GM20000 (cell line): Measurements from ENCODE around the gene MT1H.
"Not testable (repeated sequence)": the region's sequence is repeated elsewhere in the genome, so short reads cannot be mapped to it uniquely, and the experiment has no call there.

Source experiments
- DNase-seq: peaks from one replicate; pipeline ENCODE4 v3.0.0; 2012; ENCODE audit warnings: low spot score
- TF ChIP-seq, protein P1 (sequence below): IDR thresholded peaks from 2 replicates; pipeline ENCODE4 v1.5.1; 2012; ENCODE audit warnings: mild to moderate bottlenecking, control low read depth; ENCODE audit errors: extremely low read depth, missing control alignments

Gene MT1H

DNA sequence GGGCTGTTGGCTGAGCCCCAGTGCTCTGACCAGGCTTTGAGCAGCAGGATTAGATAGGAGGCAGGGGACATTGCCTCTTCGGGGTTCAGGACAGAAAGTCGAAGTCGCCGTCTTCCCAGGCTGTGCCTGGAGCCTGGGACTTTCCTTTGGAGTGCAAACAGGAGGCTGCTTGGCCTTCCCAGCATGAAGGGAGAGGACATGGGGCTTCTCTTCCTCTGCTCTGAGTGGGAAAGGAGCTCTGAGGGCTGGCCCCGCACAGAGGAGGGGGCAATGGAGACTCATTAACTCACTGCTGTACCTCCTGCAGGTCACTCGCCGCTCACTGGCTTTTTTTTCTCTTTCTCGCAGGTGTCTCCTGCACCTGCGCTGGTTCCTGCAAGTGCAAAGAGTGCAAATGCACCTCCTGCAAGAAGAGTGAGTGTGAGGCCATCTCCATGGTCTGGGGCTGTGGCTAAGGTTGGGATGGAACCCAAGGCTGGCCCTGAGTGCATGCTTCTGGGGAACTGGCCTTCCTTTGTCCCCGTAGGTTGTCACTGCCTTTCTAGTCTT is 11.2 kb upstream of the MT1H start:
- TF ChIP-seq, protein P1, sequence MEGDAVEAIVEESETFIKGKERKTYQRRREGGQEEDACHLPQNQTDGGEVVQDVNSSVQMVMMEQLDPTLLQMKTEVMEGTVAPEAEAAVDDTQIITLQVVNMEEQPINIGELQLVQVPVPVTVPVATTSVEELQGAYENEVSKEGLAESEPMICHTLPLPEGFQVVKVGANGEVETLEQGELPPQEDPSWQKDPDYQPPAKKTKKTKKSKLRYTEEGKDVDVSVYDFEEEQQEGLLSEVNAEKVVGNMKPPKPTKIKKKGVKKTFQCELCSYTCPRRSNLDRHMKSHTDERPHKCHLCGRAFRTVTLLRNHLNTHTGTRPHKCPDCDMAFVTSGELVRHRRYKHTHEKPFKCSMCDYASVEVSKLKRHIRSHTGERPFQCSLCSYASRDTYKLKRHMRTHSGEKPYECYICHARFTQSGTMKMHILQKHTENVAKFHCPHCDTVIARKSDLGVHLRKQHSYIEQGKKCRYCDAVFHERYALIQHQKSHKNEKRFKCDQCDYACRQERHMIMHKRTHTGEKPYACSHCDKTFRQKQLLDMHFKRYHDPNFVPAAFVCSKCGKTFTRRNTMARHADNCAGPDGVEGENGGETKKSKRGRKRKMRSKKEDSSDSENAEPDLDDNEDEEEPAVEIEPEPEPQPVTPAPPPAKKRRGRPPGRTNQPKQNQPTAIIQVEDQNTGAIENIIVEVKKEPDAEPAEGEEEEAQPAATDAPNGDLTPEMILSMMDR, result no peak
- no peak for DNase-seq

- TF ChIP-seq, protein P1, result no peak
- DNase-seq, result no peak
Measured at GRCh38 chr16:56662357-56663354, 7.0 kb upstream of the MT1H start.

GRCh38 chr16:56664506-56664905 is 5.1 kb upstream of the MT1H start:
- no peak for DNase-seq
- TF ChIP-seq, protein P1, result no peak

- not testable (repeated sequence) for DNase-seq
Measured at GRCh38 chr16:56665286-56666261, 4.0 kb upstream of the MT1H start.

DNA sequence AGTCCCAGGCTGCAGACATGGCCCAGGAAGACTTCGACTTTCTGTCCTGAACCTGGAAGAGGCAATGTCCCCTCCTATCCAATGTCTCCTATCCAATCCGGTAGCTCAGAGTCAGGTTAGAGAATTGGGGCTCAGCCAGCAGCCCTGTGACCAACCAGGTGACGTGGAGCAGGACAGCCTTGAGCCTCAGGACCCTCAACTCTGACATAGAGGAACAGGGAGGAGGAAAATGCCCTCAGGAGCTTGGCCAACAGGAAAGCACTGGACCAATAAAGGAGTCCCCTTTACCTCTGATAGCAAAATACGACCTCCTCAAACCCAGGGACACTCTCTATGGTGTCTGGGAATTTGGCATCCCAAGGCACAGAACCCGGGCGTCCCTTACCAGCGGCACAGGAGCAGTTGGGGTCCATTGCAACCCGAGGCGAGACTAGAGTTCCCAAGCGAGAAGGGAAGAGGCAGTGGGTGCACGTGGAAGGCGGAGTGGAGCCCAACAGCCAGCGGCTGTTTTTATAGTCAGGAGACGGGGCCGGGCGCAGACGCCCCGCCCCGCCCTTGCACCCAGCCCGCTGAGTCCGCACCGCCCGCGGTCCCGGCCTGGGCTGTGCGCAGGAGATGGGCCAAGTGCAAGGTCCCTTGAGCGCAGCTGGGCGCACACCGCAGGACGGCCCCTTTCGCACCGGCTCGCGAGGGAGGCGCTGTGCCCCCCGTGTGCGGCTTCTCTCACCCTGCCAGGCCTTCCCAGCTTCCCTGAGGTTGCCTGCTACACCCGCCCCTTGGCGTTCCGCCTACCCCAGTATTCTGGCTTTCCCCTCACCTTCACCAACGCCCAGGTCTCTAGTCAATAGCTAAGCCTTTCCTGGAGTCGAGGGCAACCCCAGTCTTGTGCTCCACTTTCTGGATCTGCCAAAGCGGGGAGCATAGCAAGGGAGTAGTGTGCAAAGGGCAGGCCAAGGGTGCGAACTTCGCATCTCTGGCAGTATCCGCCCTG is 1.7 kb upstream of the MT1H start, which contains the start of gene MT1G:
MT1G (minus strand) TSS at position 485 of the 991 bp plus-strand sequence; CDS start at position 413, 72 bp downstream.
- DNase-seq, result no peak
- TF ChIP-seq, protein P1, result no peak

GRCh38 chr16:56669840-56670619 is 416 bp downstream of the MT1H start:
- no peak for DNase-seq
- TF ChIP-seq, protein P1, result no peak
